KBM-7 (cell line): ENCODE data around the gene JAZF1.

Experiments used
- DNase-seq: peaks from one replicate; pipeline ENCODE4 v3.0.0-alpha.2; 2015
- in situ Hi-C: fragments of 300-500 bp; cut with MboI; formaldehyde crosslinking; loops from 2 replicates; pipeline ENCODE4 v1.14.3; 2020; ENCODE audit warnings: low sequenced_read_pairs, low pct_unique_long_range_greater_than_20kb, mixed read lengths

The JAZF1 gene

GRCh38 chr7:28088032-28088431, 92.6 kb downstream of the JAZF1 start:
- DNase-seq: no peak
- in situ Hi-C loops: no loop called here

- in situ Hi-C loops: no loop called here
Measured at GRCh38 chr7:28086198-28086597, 94.4 kb downstream of the JAZF1 start.

GRCh38 chr7:28083998-28084985, 96.3 kb downstream of the JAZF1 start:
- in situ Hi-C loops: no loop called here
- no peak for DNase-seq

More at GRCh38 chr7:28086198-28086597, 94.4 kb downstream of the JAZF1 start:
- DNase-seq: peak; percentile 41

- in situ Hi-C loops: no loop called here
- no peak for DNase-seq
Measured at GRCh38 chr7:28083164-28083997, 97.2 kb downstream of the JAZF1 start.

- DNase-seq: no peak
- in situ Hi-C loops: no loop called here
Measured at GRCh38 chr7:28082071-28082470, 98.5 kb downstream of the JAZF1 start.

GRCh38 chr7:28081016-28081415, 99.6 kb downstream of the JAZF1 start:
- DNase-seq: peak; percentile 47
- in situ Hi-C loops: no loop called here

- in situ Hi-C loops: no loop called here
- DNase-seq: peak; percentile 58
Measured at GRCh38 chr7:28078036-28078901, 102.3 kb downstream of the JAZF1 start.

- DNase-seq: no peak
- in situ Hi-C loops: no loop called here
Measured at GRCh38 chr7:28077616-28078015, 103.0 kb downstream of the JAZF1 start.

GRCh38 chr7:28076423-28077200, 104.0 kb downstream of the JAZF1 start:
- in situ Hi-C loops: no loop called here
- DNase-seq: no peak

- DNase-seq: no peak
Measured at GRCh38 chr7:28075674-28076358, 104.8 kb downstream of the JAZF1 start.

GRCh38 chr7:28072876-28073514, 107.6 kb downstream of the JAZF1 start:
- in situ Hi-C loops: no loop called here
- DNase-seq: no peak

More at GRCh38 chr7:28075674-28076358, 104.8 kb downstream of the JAZF1 start:
- in situ Hi-C loops: no loop called here

GRCh38 chr7:28071570-28071969, 109.0 kb downstream of the JAZF1 start:
- in situ Hi-C loops: no loop called here

GRCh38 chr7:28070297-28071055, 110.1 kb downstream of the JAZF1 start:
- in situ Hi-C loops: no loop called here
- DNase-seq: no peak

More at GRCh38 chr7:28071570-28071969, 109.0 kb downstream of the JAZF1 start:
- no peak for DNase-seq

GRCh38 chr7:28069807-28070206, 110.8 kb downstream of the JAZF1 start:
- DNase-seq: no peak

GRCh38 chr7:28069388-28069787, 111.2 kb downstream of the JAZF1 start:
- DNase-seq: no peak
- in situ Hi-C loops: no loop called here

More at GRCh38 chr7:28069807-28070206, 110.8 kb downstream of the JAZF1 start:
- in situ Hi-C loops: no loop called here

- in situ Hi-C loops: no loop called here
- DNase-seq: no peak
Measured at GRCh38 chr7:28068811-28069216, 111.8 kb downstream of the JAZF1 start.
